Measurements from ENCODE around the gene AGMO. TPM values are rescaled to one million over a fixed set of nuclear protein-coding genes. Genes with fewer than 3 reads are reported as not detected.

AGMO gene
- total RNA-seq, 1 experiment from 2014 or later: 0.77 TPM

GRCh38 chr7:15433151-15433550 lies 128.7 kb downstream of the AGMO start:
- no peak for DNase-seq (ENCODE audit: low spot score)
- CTCF ChIA-PET: no interaction called here
- Mint-ChIP-seq H3K4me3 (no peak overlapping the region), H3K27ac (no peak overlapping the region), H3K36me3 (no peaks in the 10 kb centered on the region), H3K9me3 (peaks cover 5% of the 10 kb centered on the region; the same call in 1 of the 2 replicates), H3K4me1 (no peaks in the 10 kb centered on the region), H3K27me3 (ENCODE audit: low read depth) (no peaks in the 10 kb centered on the region)
- TF ChIP-seq ZBTB21 (CRISPR knock-in tag; IDR thresholded peaks at IDR 0.05; ENCODE audit: borderline replicate concordance) (no peak), OVOL2 (CRISPR knock-in tag; IDR thresholded peaks at IDR 0.05; ENCODE audit: borderline replicate concordance) (no peak), ERG (CRISPR knock-in tag; IDR thresholded peaks at IDR 0.05) (no peak), MLX (CRISPR knock-in tag; IDR thresholded peaks at IDR 0.05) (no peak), ESRRA (CRISPR knock-in tag; IDR thresholded peaks at IDR 0.05; ENCODE audit: borderline replicate concordance) (no peak), ZNF219 (CRISPR knock-in tag; IDR thresholded peaks at IDR 0.05; ENCODE audit: borderline replicate concordance) (no peak), ETV6 (CRISPR knock-in tag; IDR thresholded peaks at IDR 0.05) (no peak), ELF4 (CRISPR knock-in tag; IDR thresholded peaks at IDR 0.05; ENCODE audit: low read depth) (no peak), HMGA2 (CRISPR knock-in tag; IDR thresholded peaks at IDR 0.05) (no peak), TP53 (CRISPR knock-in tag; IDR thresholded peaks at IDR 0.05) (no peak)
- TF ChIP-seq, protein P1, sequence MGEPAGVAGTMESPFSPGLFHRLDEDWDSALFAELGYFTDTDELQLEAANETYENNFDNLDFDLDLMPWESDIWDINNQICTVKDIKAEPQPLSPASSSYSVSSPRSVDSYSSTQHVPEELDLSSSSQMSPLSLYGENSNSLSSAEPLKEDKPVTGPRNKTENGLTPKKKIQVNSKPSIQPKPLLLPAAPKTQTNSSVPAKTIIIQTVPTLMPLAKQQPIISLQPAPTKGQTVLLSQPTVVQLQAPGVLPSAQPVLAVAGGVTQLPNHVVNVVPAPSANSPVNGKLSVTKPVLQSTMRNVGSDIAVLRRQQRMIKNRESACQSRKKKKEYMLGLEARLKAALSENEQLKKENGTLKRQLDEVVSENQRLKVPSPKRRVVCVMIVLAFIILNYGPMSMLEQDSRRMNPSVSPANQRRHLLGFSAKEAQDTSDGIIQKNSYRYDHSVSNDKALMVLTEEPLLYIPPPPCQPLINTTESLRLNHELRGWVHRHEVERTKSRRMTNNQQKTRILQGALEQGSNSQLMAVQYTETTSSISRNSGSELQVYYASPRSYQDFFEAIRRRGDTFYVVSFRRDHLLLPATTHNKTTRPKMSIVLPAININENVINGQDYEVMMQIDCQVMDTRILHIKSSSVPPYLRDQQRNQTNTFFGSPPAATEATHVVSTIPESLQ (CRISPR knock-in tag; IDR thresholded peaks at IDR 0.05): no peak
- TF ChIP-seq, protein P2, sequence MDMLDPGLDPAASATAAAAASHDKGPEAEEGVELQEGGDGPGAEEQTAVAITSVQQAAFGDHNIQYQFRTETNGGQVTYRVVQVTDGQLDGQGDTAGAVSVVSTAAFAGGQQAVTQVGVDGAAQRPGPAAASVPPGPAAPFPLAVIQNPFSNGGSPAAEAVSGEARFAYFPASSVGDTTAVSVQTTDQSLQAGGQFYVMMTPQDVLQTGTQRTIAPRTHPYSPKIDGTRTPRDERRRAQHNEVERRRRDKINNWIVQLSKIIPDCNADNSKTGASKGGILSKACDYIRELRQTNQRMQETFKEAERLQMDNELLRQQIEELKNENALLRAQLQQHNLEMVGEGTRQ (CRISPR knock-in tag; IDR thresholded peaks at IDR 0.05): no peak
- TF ChIP-seq, protein P3, sequence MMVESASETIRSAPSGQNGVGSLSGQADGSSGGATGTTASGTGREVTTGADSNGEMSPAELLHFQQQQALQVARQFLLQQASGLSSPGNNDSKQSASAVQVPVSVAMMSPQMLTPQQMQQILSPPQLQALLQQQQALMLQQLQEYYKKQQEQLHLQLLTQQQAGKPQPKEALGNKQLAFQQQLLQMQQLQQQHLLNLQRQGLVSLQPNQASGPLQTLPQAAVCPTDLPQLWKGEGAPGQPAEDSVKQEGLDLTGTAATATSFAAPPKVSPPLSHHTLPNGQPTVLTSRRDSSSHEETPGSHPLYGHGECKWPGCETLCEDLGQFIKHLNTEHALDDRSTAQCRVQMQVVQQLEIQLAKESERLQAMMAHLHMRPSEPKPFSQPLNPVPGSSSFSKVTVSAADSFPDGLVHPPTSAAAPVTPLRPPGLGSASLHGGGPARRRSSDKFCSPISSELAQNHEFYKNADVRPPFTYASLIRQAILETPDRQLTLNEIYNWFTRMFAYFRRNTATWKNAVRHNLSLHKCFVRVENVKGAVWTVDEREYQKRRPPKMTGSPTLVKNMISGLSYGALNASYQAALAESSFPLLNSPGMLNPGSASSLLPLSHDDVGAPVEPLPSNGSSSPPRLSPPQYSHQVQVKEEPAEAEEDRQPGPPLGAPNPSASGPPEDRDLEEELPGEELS (CRISPR knock-in tag; IDR thresholded peaks at IDR 0.05): no peak
- POLR2A ChIA-PET: no interaction called here
- ATAC-seq: no peak

DNA sequence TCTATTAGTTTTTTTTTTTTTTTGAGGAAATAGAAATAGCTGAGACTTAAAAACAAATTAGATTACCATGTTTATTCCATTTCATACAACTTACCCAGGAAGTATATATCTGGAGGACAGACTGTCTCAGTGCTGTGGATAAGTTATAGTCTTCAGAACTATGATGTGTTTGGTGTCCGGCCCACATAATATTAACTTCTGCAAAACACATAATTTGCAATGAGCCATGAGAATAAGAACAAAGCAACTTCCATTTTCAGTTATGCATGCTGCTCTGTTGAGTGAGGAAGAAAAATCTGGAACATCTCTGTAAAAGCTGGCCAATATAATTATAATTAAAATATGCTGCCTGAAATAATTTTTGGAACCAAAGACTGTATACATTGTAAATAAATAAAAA lies 130.9 kb downstream of the AGMO start:
- Mint-ChIP-seq H3K4me3 (no peak overlapping the region), H3K4me1 (no peaks in the 10 kb centered on the region), H3K36me3 (no peaks in the 10 kb centered on the region), H3K27ac (no peak overlapping the region), H3K27me3 (ENCODE audit: low read depth) (no peaks in the 10 kb centered on the region), H3K9me3 (peaks cover 2% of the 10 kb centered on the region; the same call in 1 of the 2 replicates)
- POLR2A ChIA-PET: no interaction called here
- ATAC-seq: no peak
- DNase-seq (ENCODE audit: low spot score): no peak
- CTCF ChIA-PET: no interaction called here
- no peak for TF ChIP-seq NFE2L1 (CRISPR knock-in tag; IDR thresholded peaks at IDR 0.05)
- TF ChIP-seq GTF2I (CRISPR knock-in tag; conservative IDR thresholded peaks at IDR 0.05): no peak
- no peak for TF ChIP-seq SOX15 (CRISPR knock-in tag; IDR thresholded peaks at IDR 0.05)
- TF ChIP-seq, protein P4, sequence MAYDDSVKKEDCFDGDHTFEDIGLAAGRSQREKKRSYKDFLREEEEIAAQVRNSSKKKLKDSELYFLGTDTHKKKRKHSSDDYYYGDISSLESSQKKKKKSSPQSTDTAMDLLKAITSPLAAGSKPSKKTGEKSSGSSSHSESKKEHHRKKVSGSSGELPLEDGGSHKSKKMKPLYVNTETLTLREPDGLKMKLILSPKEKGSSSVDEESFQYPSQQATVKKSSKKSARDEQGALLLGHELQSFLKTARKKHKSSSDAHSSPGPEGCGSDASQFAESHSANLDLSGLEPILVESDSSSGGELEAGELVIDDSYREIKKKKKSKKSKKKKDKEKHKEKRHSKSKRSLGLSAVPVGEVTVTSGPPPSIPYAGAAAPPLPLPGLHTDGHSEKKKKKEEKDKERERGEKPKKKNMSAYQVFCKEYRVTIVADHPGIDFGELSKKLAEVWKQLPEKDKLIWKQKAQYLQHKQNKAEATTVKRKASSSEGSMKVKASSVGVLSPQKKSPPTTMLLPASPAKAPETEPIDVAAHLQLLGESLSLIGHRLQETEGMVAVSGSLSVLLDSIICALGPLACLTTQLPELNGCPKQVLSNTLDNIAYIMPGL (CRISPR knock-in tag; IDR thresholded peaks at IDR 0.05): no peak
- TF ChIP-seq, protein P5, sequence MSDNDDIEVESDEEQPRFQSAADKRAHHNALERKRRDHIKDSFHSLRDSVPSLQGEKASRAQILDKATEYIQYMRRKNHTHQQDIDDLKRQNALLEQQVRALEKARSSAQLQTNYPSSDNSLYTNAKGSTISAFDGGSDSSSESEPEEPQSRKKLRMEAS (CRISPR knock-in tag; IDR thresholded peaks at IDR 0.05): no peak
- TF ChIP-seq ZNF138 (CRISPR knock-in tag; conservative IDR thresholded peaks at IDR 0.05): no peak
- TF ChIP-seq ZNF317 (CRISPR knock-in tag; IDR thresholded peaks at IDR 0.05; ENCODE audit: borderline replicate concordance, low read depth): no peak
- TF ChIP-seq, protein P6, sequence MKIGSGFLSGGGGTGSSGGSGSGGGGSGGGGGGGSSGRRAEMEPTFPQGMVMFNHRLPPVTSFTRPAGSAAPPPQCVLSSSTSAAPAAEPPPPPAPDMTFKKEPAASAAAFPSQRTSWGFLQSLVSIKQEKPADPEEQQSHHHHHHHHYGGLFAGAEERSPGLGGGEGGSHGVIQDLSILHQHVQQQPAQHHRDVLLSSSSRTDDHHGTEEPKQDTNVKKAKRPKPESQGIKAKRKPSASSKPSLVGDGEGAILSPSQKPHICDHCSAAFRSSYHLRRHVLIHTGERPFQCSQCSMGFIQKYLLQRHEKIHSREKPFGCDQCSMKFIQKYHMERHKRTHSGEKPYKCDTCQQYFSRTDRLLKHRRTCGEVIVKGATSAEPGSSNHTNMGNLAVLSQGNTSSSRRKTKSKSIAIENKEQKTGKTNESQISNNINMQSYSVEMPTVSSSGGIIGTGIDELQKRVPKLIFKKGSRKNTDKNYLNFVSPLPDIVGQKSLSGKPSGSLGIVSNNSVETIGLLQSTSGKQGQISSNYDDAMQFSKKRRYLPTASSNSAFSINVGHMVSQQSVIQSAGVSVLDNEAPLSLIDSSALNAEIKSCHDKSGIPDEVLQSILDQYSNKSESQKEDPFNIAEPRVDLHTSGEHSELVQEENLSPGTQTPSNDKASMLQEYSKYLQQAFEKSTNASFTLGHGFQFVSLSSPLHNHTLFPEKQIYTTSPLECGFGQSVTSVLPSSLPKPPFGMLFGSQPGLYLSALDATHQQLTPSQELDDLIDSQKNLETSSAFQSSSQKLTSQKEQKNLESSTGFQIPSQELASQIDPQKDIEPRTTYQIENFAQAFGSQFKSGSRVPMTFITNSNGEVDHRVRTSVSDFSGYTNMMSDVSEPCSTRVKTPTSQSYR (CRISPR knock-in tag; IDR thresholded peaks at IDR 0.05): no peak
- no peak for TF ChIP-seq NR3C1 (CRISPR knock-in tag; conservative IDR thresholded peaks at IDR 0.05; ENCODE audit: low read depth)
- no peak for TF ChIP-seq SMAD3 (CRISPR knock-in tag; IDR thresholded peaks at IDR 0.05; ENCODE audit: borderline replicate concordance)
- TF ChIP-seq JAZF1 (CRISPR knock-in tag; IDR thresholded peaks at IDR 0.05): no peak
- no peak for TF ChIP-seq TP53 (CRISPR knock-in tag; IDR thresholded peaks at IDR 0.05)
